WTC11 (cell line): Measurements from ENCODE around the gene PFKM. TPM values are rescaled to one million over a fixed set of nuclear protein-coding genes. Genes with fewer than 3 reads are reported as not detected.

Source experiments
- ATAC-seq: fragments of 200-7000 bp; cut with Tn5 transposase; 2 replicates; pipeline ENCODE4 v1.10.0; 2021; ENCODE audit warnings: mild to moderate bottlenecking, moderate library complexity
- CTCF ChIA-PET: fragments of 300-600 bp; sonication (Branson Sonifier 250); formaldehyde crosslinking; loops from one replicate; lab custom pipeline; 2021; ENCODE audit warnings: antibody characterized with exemption; lab: Charles Lee
- POLR2A ChIA-PET: fragments of 350-600 bp; sonication (Branson Sonifier 250); formaldehyde crosslinking; loops from one replicate; lab custom pipeline; 2021; ENCODE audit warnings: antibody characterized with exemption; lab: Charles Lee
- DNase-seq: peaks from one replicate; pipeline ENCODE4 v3.0.0; 2021; ENCODE audit warnings: low spot score
- H3K27ac Mint-ChIP-seq: 2 replicates; pipeline ENCODE4 v1.8.0; 2021; ENCODE audit warnings: mixed read lengths
- H3K27me3 Mint-ChIP-seq: 2 replicates; pipeline ENCODE4 v1.8.0; 2021; ENCODE audit warnings: low read depth, mild to moderate bottlenecking, moderate library complexity, mixed read lengths
- H3K36me3 Mint-ChIP-seq: 2 replicates; pipeline ENCODE4 v1.8.0; 2021; ENCODE audit warnings: mixed read lengths
- H3K4me1 Mint-ChIP-seq: 2 replicates; pipeline ENCODE4 v1.8.0; 2022; ENCODE audit warnings: mixed read lengths
- H3K4me3 Mint-ChIP-seq: 2 replicates; pipeline ENCODE4 v1.8.0; 2021; ENCODE audit warnings: mild to moderate bottlenecking, moderate library complexity, mixed read lengths
- H3K9me3 Mint-ChIP-seq: 2 replicates; pipeline ENCODE4 v1.8.0; 2021; ENCODE audit warnings: mixed read lengths
- AR ChIP-seq: fragments of 250-450 bp; sonication (Bioruptor Pico); IDR thresholded peaks from 2 replicates; pipeline ENCODE4 v1.9.0; 2021; ENCODE audit warnings: mild to moderate bottlenecking
- ESRRA ChIP-seq: sonication (generic); formaldehyde crosslinking; IDR thresholded peaks from 2 replicates; pipeline ENCODE4 v1.8.1; 2022; ENCODE audit warnings: mild to moderate bottlenecking, missing genetic modification reagents, borderline replicate concordance
- FOXP1 ChIP-seq: sonication (generic); formaldehyde crosslinking; IDR thresholded peaks from 2 replicates; pipeline ENCODE4 v1.8.0; 2022; ENCODE audit warnings: missing genetic modification reagents, mild to moderate bottlenecking, moderate library complexity, borderline replicate concordance
- HMGXB4 ChIP-seq: sonication (generic); formaldehyde crosslinking; IDR thresholded peaks from 2 replicates; pipeline ENCODE4 v1.8.1; 2023; ENCODE audit warnings: mild to moderate bottlenecking, moderate library complexity, missing genetic modification reagents
- MXD4 ChIP-seq: fragments of 250-450 bp; sonication (Bioruptor Pico); IDR thresholded peaks from 2 replicates; pipeline ENCODE4 v1.8.0; 2021; ENCODE audit warnings: mild to moderate bottlenecking, moderate library complexity, borderline replicate concordance
- NFE2L1 ChIP-seq: sonication (generic); formaldehyde crosslinking; IDR thresholded peaks from 2 replicates; pipeline ENCODE4 v1.8.1; 2023; ENCODE audit warnings: missing genetic modification reagents
- NR2C2 ChIP-seq: sonication (generic); formaldehyde crosslinking; IDR thresholded peaks from 2 replicates; pipeline ENCODE4 v1.8.0; 2022; ENCODE audit warnings: mild to moderate bottlenecking, missing genetic modification reagents
- PREB ChIP-seq: sonication (generic); formaldehyde crosslinking; IDR thresholded peaks from 2 replicates; pipeline ENCODE4 v1.8.1; 2022; ENCODE audit warnings: mild to moderate bottlenecking, missing genetic modification reagents, moderate library complexity, borderline replicate concordance
- STAT6 ChIP-seq: sonication (generic); formaldehyde crosslinking; conservative IDR thresholded peaks from 2 replicates; pipeline ENCODE4 v1.8.1; 2023; ENCODE audit warnings: mild to moderate bottlenecking, low read depth, missing genetic modification reagents, moderate library complexity
- TP53 ChIP-seq: sonication (generic); formaldehyde crosslinking; IDR thresholded peaks from 2 replicates; pipeline ENCODE4 v1.8.1; 2023; ENCODE audit warnings: mild to moderate bottlenecking, missing genetic modification reagents
- ZBTB21 ChIP-seq: sonication (generic); formaldehyde crosslinking; IDR thresholded peaks from 2 replicates; pipeline ENCODE4 v1.8.1; 2023; ENCODE audit warnings: mild to moderate bottlenecking, missing genetic modification reagents, borderline replicate concordance
- ZNF416 ChIP-seq: fragments of 250-450 bp; sonication (Bioruptor Pico); IDR thresholded peaks from 2 replicates; pipeline ENCODE4 v1.9.0; 2021; ENCODE audit warnings: mild to moderate bottlenecking, inconsistent platforms
- ZNF532 ChIP-seq: fragments of 250-450 bp; sonication (Bioruptor Pico); IDR thresholded peaks from 2 replicates; pipeline ENCODE4 v1.9.0; 2021; ENCODE audit warnings: mild to moderate bottlenecking, borderline replicate concordance
- ZNF671 ChIP-seq: fragments of 250-450 bp; sonication (Bioruptor Pico); IDR thresholded peaks from 2 replicates; pipeline ENCODE4 v1.8.0; 2021; ENCODE audit warnings: mild to moderate bottlenecking
- total RNA-seq: library from RNA; stranded (reverse); gene quantifications from 3 replicates; pipeline ENCODE4 v1.2.3, GENCODE V29; 2021

Gene PFKM
- total RNA-seq, 1 experiment from 2014 or later: 99.3 TPM

- H3K27ac Mint-ChIP-seq: no peak overlapping the region
- DNase-seq (no peak), ATAC-seq (no peak)
- ChIA-PET CTCF (interaction anchor here (0.6 to 0.9 kb wide), 2 partner anchors 188 to 312 kb away, joined by 3 read pairs; no protein-coding TSS in a partner anchor), POLR2A (no interaction called here)
- peaks cover 24% of the 10 kb centered on the region for H3K36me3 Mint-ChIP-seq
- TF ChIP-seq NFE2L1: no peak
- TF ChIP-seq ZBTB21 (CRISPR knock-in tag): no peak
- no peak for TF ChIP-seq FOXP1 (CRISPR knock-in tag)
- no peak for TF ChIP-seq TP53 (CRISPR knock-in tag)
- TF ChIP-seq MXD4 (CRISPR knock-in tag): no peak
- TF ChIP-seq AR: no peak
- H3K4me3 Mint-ChIP-seq: no peak overlapping the region
- no peaks in the 10 kb centered on the region for H3K27me3 Mint-ChIP-seq
- peaks cover 9% of the 10 kb centered on the region; the same call in 1 of the 2 replicates for H3K9me3 Mint-ChIP-seq
- no peaks in the 10 kb centered on the region for H3K4me1 Mint-ChIP-seq
These were observed 40.3 kb upstream of the PFKM start for GRCh38 chr12:48078901-48079300.

- no peak for DNase-seq
- POLR2A ChIA-PET: no interaction called here
- TF ChIP-seq ZNF532 (CRISPR knock-in tag) (no peak), ESRRA (CRISPR knock-in tag) (no peak), ZNF416 (CRISPR knock-in tag) (no peak), STAT6 (CRISPR knock-in tag) (no peak), NR2C2 (CRISPR knock-in tag) (no peak), ZNF671 (CRISPR knock-in tag) (no peak), PREB (CRISPR knock-in tag) (no peak), HMGXB4 (CRISPR knock-in tag) (no peak)
- peaks cover 9% of the 10 kb centered on the region; the same call in 1 of the 2 replicates for H3K9me3 Mint-ChIP-seq
- H3K36me3 Mint-ChIP-seq: peaks cover 19% of the 10 kb centered on the region
- H3K27ac Mint-ChIP-seq: no peak overlapping the region
- H3K4me3 Mint-ChIP-seq: no peak overlapping the region
- CTCF ChIA-PET: no interaction called here
- ATAC-seq: no peak
- no peaks in the 10 kb centered on the region for H3K27me3 Mint-ChIP-seq
- no peaks in the 10 kb centered on the region for H3K4me1 Mint-ChIP-seq
These were observed 38.9 kb upstream of the PFKM start for GRCh38 chr12:48080285-48080684.
